A549 (cell line): ENCODE measurements around the gene SCAMP1. TPM values are rescaled to one million over a fixed set of nuclear protein-coding genes. Genes with fewer than 3 reads are reported as not detected.

Experiments used
- ATAC-seq, 2 experiments: fragments of 200-7000 bp in 1 of 2; fragments of >200 bp in 1 of 2; cut with Nextera tagmentation in 1 of 2; cut with Tn5 transposase in 1 of 2; 3 replicates each; pipeline versions ENCODE4 v1.8.0 to v1.9.1; 2018 to 2020; ENCODE audit warnings: mild to moderate bottlenecking in 1 of 2, moderate library complexity in 1 of 2
- CTCF ChIA-PET: fragments of 300-600 bp; sonication (Branson Sonifier 250); formaldehyde crosslinking; extraction: SDS; loops from one replicate; lab custom pipeline; 2021; ENCODE audit warnings: antibody characterized with exemption, inconsistent platforms; lab: Yijun Ruan, JAX
- POLR2A ChIA-PET: fragments of 350-600 bp; formaldehyde crosslinking; extraction: SDS; loops from one replicate; lab custom pipeline; 2021; ENCODE audit warnings: antibody characterized with exemption, inconsistent platforms; lab: Yijun Ruan, JAX
- DNase-seq, 2 experiments: peaks; one replicate each; pipeline versions ENCODE4 v3.0.0 to v3.0.0-alpha.2; 2011 to 2016; ENCODE audit warnings: low read depth in 1 of 2, low spot score in 1 of 2
- FAIRE-seq: peaks from 2 replicates; lab custom pipeline; 2011; peaks lifted over from hg19 to GRCh38; lab: Jason Lieb, UNC
- H3K27ac ChIP-seq, 2 experiments: fragments of >200 bp; sonication (Bioruptor Twin); formaldehyde crosslinking; 3 replicates each; pipeline ENCODE4 v1.5.1; 2016 to 2017
- H3K4me1 ChIP-seq: fragments of >200 bp; sonication (Bioruptor Twin); formaldehyde crosslinking; 3 replicates; pipeline ENCODE4 v1.6.1; 2016
- H3K4me2 ChIP-seq: fragments of >200 bp; sonication (Bioruptor Twin); formaldehyde crosslinking; 3 replicates; pipeline ENCODE4 v1.6.1; 2016
- H3K4me3 ChIP-seq: fragments of >200 bp; sonication (Bioruptor Twin); formaldehyde crosslinking; 3 replicates; pipeline ENCODE4 v1.5.1; 2016
- H3K9me3 ChIP-seq: fragments of >200 bp; sonication (Bioruptor Twin); formaldehyde crosslinking; 3 replicates; pipeline ENCODE4 v1.6.1; 2016
- ATOH8 ChIP-seq: fragments of 250-450 bp; sonication (Bioruptor Pico); IDR thresholded peaks from 2 replicates; pipeline ENCODE4 v1.5.0; 2020; ENCODE audit warnings: low read depth, mild to moderate bottlenecking, moderate library complexity
- CBX8 ChIP-seq: fragments of 200-600 bp; sonication (generic); IDR thresholded peaks from 2 replicates; pipeline ENCODE4 v1.6.1; 2016
- CHD4 ChIP-seq: fragments of 200-600 bp; sonication (generic); IDR thresholded peaks from 2 replicates; pipeline ENCODE4 v1.6.1; 2016; ENCODE audit warnings: antibody characterized with exemption, mild to moderate bottlenecking, borderline replicate concordance
- EHF ChIP-seq: fragments of 250-450 bp; sonication (Bioruptor Pico); IDR thresholded peaks from 2 replicates; pipeline ENCODE4 v1.5.0; 2020; ENCODE audit warnings: mild to moderate bottlenecking
- EP300 ChIP-seq, 2 experiments: fragments of >200 bp; sonication (Bioruptor Twin); formaldehyde crosslinking; IDR thresholded peaks; 2 replicates in 1 of 2; 3 replicates in 1 of 2; pipeline ENCODE4 v1.6.1; 2016 to 2017
- FOSB ChIP-seq: fragments of 250-450 bp; sonication (Bioruptor Pico); IDR thresholded peaks from 2 replicates; pipeline ENCODE4 v1.5.0; 2020; ENCODE audit warnings: mild to moderate bottlenecking, moderate library complexity
- HEYL ChIP-seq: fragments of 250-450 bp; sonication (Bioruptor Pico); IDR thresholded peaks from 2 replicates; pipeline ENCODE4 v1.8.0; 2021; ENCODE audit warnings: mild to moderate bottlenecking, moderate library complexity
- HOXB13 ChIP-seq: fragments of 250-450 bp; sonication (Bioruptor Pico); IDR thresholded peaks from 2 replicates; pipeline ENCODE4 v1.5.0; 2020; ENCODE audit warnings: low read depth, mild to moderate bottlenecking, moderate library complexity
- JUN ChIP-seq, 2 experiments: fragments of >200 bp; sonication (Bioruptor Twin); formaldehyde crosslinking; IDR thresholded peaks; 2 replicates in 1 of 2; 3 replicates in 1 of 2; pipeline ENCODE4 v1.6.1; 2016 to 2017
- MAFK ChIP-seq: fragments of 450-650 bp; IDR thresholded peaks from 2 replicates; pipeline ENCODE4 v1.6.1; 2014; ENCODE audit not compliant: partially characterized antibody
- NFE2L2 ChIP-seq: fragments of 150-350 bp; conservative IDR thresholded peaks from 2 replicates; pipeline ENCODE4 v1.6.1; 2014; ENCODE audit warnings: low read length
- NR3C1 ChIP-seq: fragments of >200 bp; sonication (Bioruptor Twin); formaldehyde crosslinking; IDR thresholded peaks from 3 replicates; pipeline ENCODE4 v1.6.1; 2017
- POLR2AphosphoS2 ChIP-seq: conservative IDR thresholded peaks from 2 replicates; pipeline ENCODE4 v1.6.1; 2012; ENCODE audit warnings: low read length, improper control_type of control experiment, inconsistent platforms
- RCOR1 ChIP-seq: fragments of 150-350 bp; IDR thresholded peaks from 2 replicates; pipeline ENCODE4 v1.6.1; 2014; ENCODE audit warnings: antibody characterized with exemption, low read length, low read depth
- RNF2 ChIP-seq: fragments of 200-600 bp; sonication (generic); IDR thresholded peaks from 2 replicates; pipeline ENCODE4 v1.6.1; 2016; ENCODE audit warnings: low read depth, mild to moderate bottlenecking, antibody characterized with exemption, moderate library complexity, borderline replicate concordance
- SMC3 ChIP-seq: fragments of >200 bp; sonication (Bioruptor Twin); formaldehyde crosslinking; IDR thresholded peaks from 3 replicates; pipeline ENCODE4 v1.6.1; 2018; ENCODE audit warnings: inconsistent platforms
- TFCP2L1 ChIP-seq: fragments of 250-450 bp; sonication (Bioruptor Pico); IDR thresholded peaks from 2 replicates; pipeline ENCODE4 v1.5.0; 2021; ENCODE audit warnings: mild to moderate bottlenecking
- TP53 ChIP-seq: fragments of 250-450 bp; sonication (Bioruptor Pico); IDR thresholded peaks from 2 replicates; pipeline ENCODE4 v1.5.0; 2021; ENCODE audit warnings: mild to moderate bottlenecking, moderate library complexity
- USF2 ChIP-seq: fragments of 450-650 bp; IDR thresholded peaks from 2 replicates; pipeline ENCODE4 v1.6.1; 2014; ENCODE audit warnings: antibody characterized with exemption
- WGBS: methylation state at CpG from one replicate; pipeline ENCODE4 v1.1.6; 2017; ENCODE audit errors: missing lambda C conversion rate; 5-methylcytosine and 5-hydroxymethylcytosine counted together
- polyA plus RNA-seq, 4 experiments: library from polyadenylated mRNA; depleted of rRNA in 3 of 4; stranded (reverse); fragments of >200 nt; fragmentation: RNase III in 1 of 4; extraction: RNeasy Plus Mini Kit Qiagen cat#74134 plus additional on column Dnase treatment in 1 of 4; gene quantifications; 2 replicates in 3 of 4; 3 replicates in 1 of 4; pipeline ENCODE4 v1.2.3, GENCODE V29; 2011 to 2017
- TF ChIP-seq, protein P1 (sequence below): fragments of 150-350 bp; IDR thresholded peaks from 2 replicates; pipeline ENCODE4 v1.6.1; 2014; ENCODE audit warnings: low read depth, mild to moderate bottlenecking, low read length

Gene SCAMP1
- polyA plus RNA-seq, 2 of the 4 experiments (the other 2 are of a cell fraction), result 23.8 to 42.2 TPM

- ChIA-PET POLR2A (no interaction called here), CTCF (interaction anchor here (1.4 to 3.0 kb wide), 5 partner anchors 8 to 42 kb away, joined by 3 to 13 read pairs (median 8); no protein-coding TSS in a partner anchor)
- WGBS, result 92% methylated on average over 36 of the region's 61 CpGs
- no peak overlapping the region for H3K27ac ChIP-seq
- TF ChIP-seq HOXB13 (CRISPR knock-in tag) (no peak), EHF (CRISPR knock-in tag) (no peak), SMC3 (no peak), TFCP2L1 (CRISPR knock-in tag) (no peak), CHD4 (no peak), FOSB (CRISPR knock-in tag) (no peak), USF2 (no peak)
- TF ChIP-seq, protein P1, sequence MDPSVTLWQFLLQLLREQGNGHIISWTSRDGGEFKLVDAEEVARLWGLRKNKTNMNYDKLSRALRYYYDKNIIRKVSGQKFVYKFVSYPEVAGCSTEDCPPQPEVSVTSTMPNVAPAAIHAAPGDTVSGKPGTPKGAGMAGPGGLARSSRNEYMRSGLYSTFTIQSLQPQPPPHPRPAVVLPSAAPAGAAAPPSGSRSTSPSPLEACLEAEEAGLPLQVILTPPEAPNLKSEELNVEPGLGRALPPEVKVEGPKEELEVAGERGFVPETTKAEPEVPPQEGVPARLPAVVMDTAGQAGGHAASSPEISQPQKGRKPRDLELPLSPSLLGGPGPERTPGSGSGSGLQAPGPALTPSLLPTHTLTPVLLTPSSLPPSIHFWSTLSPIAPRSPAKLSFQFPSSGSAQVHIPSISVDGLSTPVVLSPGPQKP, result no peak
- peaks cover 39% of the 10 kb centered on the region for H3K4me1 ChIP-seq
- ATAC-seq, result no peak
- no peak overlapping the region for H3K4me3 ChIP-seq
- no peak for DNase-seq
- H3K9me3 ChIP-seq, result no peaks in the 10 kb centered on the region
- FAIRE-seq, result no peak
- H3K4me2 ChIP-seq, result no peak overlapping the region
These were observed 149.7 kb downstream of the SCAMP1 start for GRCh38 chr5:78509884-78510769.

- TF ChIP-seq FOSB (CRISPR knock-in tag), result no peak
- no peak for TF ChIP-seq MAFK
- no peak for TF ChIP-seq JUN (IDR thresholded peaks at IDR 0.05)
- no peak for TF ChIP-seq RNF2
- no peak for TF ChIP-seq CHD4
- no peak for TF ChIP-seq NFE2L2
- no peak for TF ChIP-seq ATOH8 (CRISPR knock-in tag)
- TF ChIP-seq EHF (CRISPR knock-in tag), result no peak
- TF ChIP-seq EP300 (IDR thresholded peaks at IDR 0.05), result no peak
- TF ChIP-seq POLR2AphosphoS2, result no peak
- no peak for TF ChIP-seq TP53 (CRISPR knock-in tag)
- TF ChIP-seq CBX8, result no peak
- no peak for TF ChIP-seq RCOR1
- no peak for TF ChIP-seq HEYL (CRISPR knock-in tag)
- no peak for TF ChIP-seq NR3C1
- TF ChIP-seq, all 56 proteins: peak for 0
These were observed 150.9 kb downstream of the SCAMP1 start for GRCh38 chr5:78511121-78511906.

More at GRCh38 chr5:78511121-78511906, 150.9 kb downstream of the SCAMP1 start:
- H3K4me3 ChIP-seq, result no peak overlapping the region
- WGBS, result 87% methylated on average over 10 of the region's 10 CpGs
- ATAC-seq (no peak), DNase-seq (no peak), FAIRE-seq (no peak)
- no peak overlapping the region for H3K27ac ChIP-seq
- no peaks in the 10 kb centered on the region for H3K9me3 ChIP-seq
- CTCF ChIA-PET, result interaction anchor here (0.8 to 2.5 kb wide), 3 partner anchors 10 to 22 kb away, joined by 4 to 9 read pairs (median 8); no protein-coding TSS in a partner anchor
- peaks cover 32% of the 10 kb centered on the region for H3K4me1 ChIP-seq
- no peak overlapping the region for H3K4me2 ChIP-seq
- POLR2A ChIA-PET, result no interaction called here
